ENCODE data around the gene ADRA2B. TPM values are rescaled to one million over a fixed set of nuclear protein-coding genes. Genes with fewer than 3 reads are reported as not detected.

The ADRA2B gene
- polyA plus RNA-seq, 5 donors = 0.60 to 1.6 (median 1.2) TPM

- no peak for DNase-seq
Measured at GRCh38 chr2:96118698-96119388, 2.5 kb upstream of the ADRA2B start.

GRCh38 chr2:96117701-96118588, 1.6 kb upstream of the ADRA2B start:
- DNase-seq = no peak

DNA sequence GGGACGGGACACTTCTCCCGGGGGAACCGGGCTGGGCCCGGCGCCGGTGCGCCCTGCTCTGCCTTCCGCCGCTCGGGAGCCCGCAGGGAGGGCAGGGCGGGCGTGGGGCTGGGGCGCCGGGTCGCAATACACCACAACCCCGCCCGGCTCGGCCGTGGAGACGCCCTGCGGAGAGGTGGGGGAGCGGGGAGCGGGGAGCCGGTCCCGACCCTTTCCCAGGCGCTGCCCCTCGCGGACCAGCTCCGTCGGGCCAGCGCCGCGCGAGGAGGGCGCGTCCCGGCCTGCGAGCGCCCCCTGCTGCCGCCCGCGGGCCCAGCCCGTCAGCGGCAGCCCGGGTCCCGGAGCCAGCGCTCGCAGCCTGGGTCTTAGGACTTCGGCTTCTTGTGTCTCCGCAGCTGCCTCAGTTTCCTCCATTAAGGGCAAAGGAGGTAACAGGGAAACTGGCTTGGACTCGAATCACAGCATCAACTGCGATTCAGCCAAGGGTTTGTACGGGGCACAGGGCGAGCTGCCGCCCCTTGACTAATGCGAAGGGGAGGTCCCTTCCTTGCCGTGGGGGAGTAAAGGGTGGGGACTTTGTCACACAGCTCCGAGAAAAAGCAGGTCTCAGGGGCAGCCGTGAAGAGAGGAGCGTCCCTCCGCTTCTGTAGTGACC, 635 bp upstream of the ADRA2B start:
- DNase-seq = peak; percentile 46 to 53

- DNase-seq = no peak
Measured at GRCh38 chr2:96115631-96116423, 544 bp downstream of the ADRA2B start.

DNA sequence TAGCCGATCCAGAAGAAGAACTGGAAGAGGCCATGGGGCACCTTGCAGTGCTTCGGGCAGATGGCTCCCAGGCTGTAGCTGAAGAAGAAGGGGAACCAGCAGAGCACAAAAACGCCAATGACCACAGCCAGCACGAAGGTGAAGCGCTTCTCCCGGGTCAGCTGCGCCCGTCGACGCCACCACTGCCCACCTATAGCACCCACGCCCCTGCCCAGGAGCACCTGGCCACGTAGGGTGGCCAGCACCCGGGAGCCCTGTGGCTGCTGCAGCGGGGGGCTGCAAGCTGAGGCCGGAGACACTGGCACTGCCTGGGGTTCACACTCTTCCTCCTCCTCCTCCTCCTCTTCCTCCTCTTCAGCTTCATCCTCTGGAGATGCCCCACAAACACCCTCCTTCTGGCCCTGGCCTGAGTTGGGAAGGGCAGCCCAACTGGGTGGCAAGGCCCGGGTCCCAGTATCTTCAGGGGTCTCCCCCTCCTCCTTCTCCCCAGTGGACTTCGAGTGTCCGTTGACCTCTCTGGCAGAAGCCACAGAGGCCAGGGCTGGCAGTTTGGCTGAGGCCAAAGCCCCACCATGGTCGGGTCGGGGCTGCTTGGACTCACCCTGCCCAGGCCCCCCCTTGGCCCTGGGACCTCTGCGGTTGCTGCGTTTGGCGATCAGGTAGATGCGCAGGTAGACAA, 1.3 kb downstream of the ADRA2B start:
- no peak for DNase-seq

DNA sequence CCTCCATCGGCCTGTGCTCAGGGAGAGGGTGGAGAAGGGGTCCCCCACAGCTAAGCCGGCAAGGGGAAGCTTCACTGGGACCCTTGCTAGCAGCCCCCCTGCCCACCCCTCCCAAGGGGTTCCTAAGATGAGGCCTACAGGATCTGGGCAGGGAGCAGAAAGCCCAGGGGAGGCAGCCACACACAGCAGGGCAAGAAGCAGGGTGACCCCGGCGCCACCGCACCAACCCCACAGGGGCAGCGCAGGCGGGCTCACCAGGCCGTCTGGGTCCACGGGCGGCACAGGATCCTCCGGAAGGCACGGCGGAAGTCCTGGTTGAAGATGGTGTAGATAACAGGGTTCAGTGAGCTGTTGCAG, 1.8 kb downstream of the ADRA2B start:
- DNase-seq = no peak

- no peak for DNase-seq
Measured at GRCh38 chr2:96113951-96114350, 2.4 kb downstream of the ADRA2B start.

GRCh38 chr2:96113367-96113677, 3.0 kb downstream of the ADRA2B start:
- DNase-seq = no peak

- DNase-seq = no peak
Measured at GRCh38 chr2:96112501-96113366, 3.6 kb downstream of the ADRA2B start.

- no peak for DNase-seq
Measured at GRCh38 chr2:96111823-96112500, 4.4 kb downstream of the ADRA2B start.

DNA sequence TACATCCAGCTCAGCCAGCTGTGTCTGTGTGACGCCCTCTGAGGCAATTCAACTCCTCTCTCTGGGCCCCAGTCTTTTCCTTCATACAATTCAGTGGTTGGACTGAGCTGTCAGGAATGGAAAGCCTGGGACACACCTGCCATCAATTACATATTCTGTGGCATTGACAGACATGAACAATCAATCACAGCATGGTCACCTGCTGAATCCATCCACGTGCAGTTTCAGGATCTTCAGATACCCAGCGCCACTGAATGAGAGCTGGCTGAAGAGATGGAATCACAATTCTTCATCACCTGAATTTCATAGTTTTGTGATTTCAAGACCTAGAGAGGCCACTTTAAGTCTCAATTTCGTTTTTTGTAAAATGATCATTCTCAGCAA, 5.1 kb downstream of the ADRA2B start:
- no peak for DNase-seq

- no peak for DNase-seq
Measured at GRCh38 chr2:96110621-96111256, 5.6 kb downstream of the ADRA2B start.

- DNase-seq = no peak
Measured at GRCh38 chr2:96109931-96110511, 6.3 kb downstream of the ADRA2B start.

DNA sequence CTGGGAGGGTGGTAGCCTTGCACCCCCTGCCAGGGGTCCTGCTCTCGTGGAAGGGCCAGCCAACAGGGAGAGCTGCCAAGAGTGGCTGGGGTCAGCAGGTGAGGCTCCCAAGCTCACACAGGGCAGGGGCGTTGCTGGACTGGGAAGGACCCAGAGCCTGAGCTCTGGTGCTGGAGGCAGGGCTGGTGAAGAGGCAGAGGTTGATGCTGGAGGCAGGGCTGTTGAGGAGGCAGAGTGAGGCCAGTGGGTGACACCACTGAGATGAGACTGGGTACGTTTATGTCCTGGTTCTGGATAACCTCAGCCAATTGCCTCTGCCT, 7.0 kb downstream of the ADRA2B start:
- DNase-seq = no peak

GRCh38 chr2:96108541-96109360, 7.6 kb downstream of the ADRA2B start:
- peak; percentile 39 to 45 for DNase-seq

DNA sequence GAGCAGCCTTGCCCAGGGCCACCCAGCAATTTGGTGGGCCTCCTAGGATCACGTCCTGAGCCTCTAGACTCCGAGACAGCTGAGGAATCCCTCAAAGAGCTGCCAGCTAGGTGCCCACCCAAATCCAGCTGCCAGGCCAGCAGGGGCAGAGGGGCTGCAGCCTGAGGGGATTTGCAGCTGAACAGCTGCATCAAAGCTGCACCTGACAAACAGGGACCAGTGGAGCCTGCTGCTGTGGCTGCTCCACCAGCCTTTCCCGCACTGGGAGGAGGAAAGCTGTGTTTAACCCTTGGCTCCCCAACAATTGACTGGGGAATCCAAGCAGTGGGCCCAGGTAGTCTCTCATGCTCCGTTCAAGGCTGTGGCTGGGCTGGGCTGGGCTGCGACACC, 8.2 kb downstream of the ADRA2B start:
- DNase-seq = no peak

- no peak for DNase-seq
Measured at GRCh38 chr2:96107708-96108065, 8.7 kb downstream of the ADRA2B start.

DNA sequence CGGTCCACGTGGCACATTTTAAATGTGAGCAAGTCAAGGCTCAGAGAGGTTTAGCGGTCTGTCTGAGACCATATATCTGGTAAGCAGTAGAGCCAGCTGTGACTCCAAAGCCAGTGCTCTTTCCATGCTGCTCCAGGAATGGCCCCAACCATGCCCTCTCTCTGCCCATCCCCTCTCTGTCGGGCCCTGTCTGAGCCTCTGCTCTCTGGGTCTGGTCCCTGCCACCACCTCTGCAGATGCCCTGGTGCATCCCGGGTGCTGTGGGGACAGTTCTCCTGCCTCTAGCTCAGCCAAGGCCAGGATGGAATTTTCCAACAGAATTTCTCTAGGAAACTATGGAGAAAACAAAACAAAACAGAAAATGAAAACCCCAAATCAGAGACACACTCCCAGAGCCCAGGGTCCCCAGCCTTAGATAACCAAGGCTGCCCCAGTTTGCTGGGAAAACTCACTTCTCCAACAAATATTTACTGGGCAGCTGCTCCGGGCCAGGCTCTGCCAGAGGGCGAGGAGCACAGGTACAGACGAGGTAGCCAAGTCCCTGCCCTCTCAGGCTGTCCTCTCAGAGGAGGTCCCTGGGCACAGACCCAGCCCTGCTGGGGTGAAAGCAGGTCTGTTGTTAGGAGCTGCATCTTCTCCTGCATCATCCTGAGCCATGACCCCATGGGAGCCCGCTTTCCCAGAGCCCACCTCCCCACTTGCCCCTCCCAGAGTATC, 9.2 kb downstream of the ADRA2B start:
- no peak for DNase-seq

All from right lung (tissue), 5 donors.